ENCODE measurements around the gene NFAM1. TPM values are rescaled to one million over a fixed set of nuclear protein-coding genes. Genes with fewer than 3 reads are reported as not detected.

NFAM1 gene
- total and polyA plus RNA-seq, 4 donors, result 0.36 to 3.8 (median 2.6) TPM

- Histone ChIP-seq H3K27ac (ENCODE audit: low read depth in 1 of 2, low read length in 2 of 2) (no peak overlapping the region), H3K9me3 (ENCODE audit: control insufficient read depth in 4 of 4, low read length in 3 of 4) (no peaks in the 10 kb centered on the region), H3K36me3 (ENCODE audit: control insufficient read depth in 4 of 4, insufficient read depth in 3 of 4, low read depth in 1 of 4, low read length in 3 of 4) (no peaks in the 10 kb centered on the region), H3K9ac (ENCODE audit: low read depth in 1 of 2, low read length in 2 of 2) (no peak overlapping the region), H3K4me3 (ENCODE audit: low read depth in 1 of 3, low read length in 3 of 3) (no peak overlapping the region), H3K4me1 (ENCODE audit: control insufficient read depth in 4 of 4, insufficient read depth in 4 of 4, low read length in 3 of 4) (peaks cover 2 to 27% (median 15%) of the 10 kb centered on the region in 4 donors), H3K27me3 (ENCODE audit: control insufficient read depth in 4 of 4, insufficient read depth in 4 of 4, low read length in 3 of 4) (no peaks in the 10 kb centered on the region)
- 87% methylated on average over 6 of the region's 6 CpGs for WGBS
- DNase-seq (ENCODE audit: low spot score), result no peak
- TF ChIP-seq NR2F2 (IDR thresholded peaks at IDR 0.05), result no peak
- TF ChIP-seq HNF4A (conservative IDR thresholded peaks at IDR 0.05), result no peak
- no peak for TF ChIP-seq JUND (IDR thresholded peaks at IDR 0.05)
- TF ChIP-seq ATF3 (IDR thresholded peaks at IDR 0.05), result no peak
- no peak for TF ChIP-seq TAF1 (conservative IDR thresholded peaks at IDR 0.05)
Measured at GRCh38 chr22:42363892-42364291, 68.3 kb downstream of the NFAM1 start.

GRCh38 chr22:42361523-42361922 lies 70.7 kb downstream of the NFAM1 start:
- no peaks in the 10 kb centered on the region for H3K27me3 ChIP-seq (ENCODE audit: control insufficient read depth in 4 of 4, insufficient read depth in 4 of 4, low read length in 3 of 4)
- no peaks in the 10 kb centered on the region for H3K36me3 ChIP-seq (ENCODE audit: control insufficient read depth in 4 of 4, insufficient read depth in 3 of 4, low read depth in 1 of 4, low read length in 3 of 4)
- no peak overlapping the region for H3K9ac ChIP-seq (ENCODE audit: low read depth in 1 of 2, low read length in 2 of 2)
- H3K9me3 ChIP-seq (ENCODE audit: control insufficient read depth in 4 of 4, low read length in 3 of 4), result no peaks in the 10 kb centered on the region
- H3K4me1 ChIP-seq (ENCODE audit: control insufficient read depth in 4 of 4, insufficient read depth in 4 of 4, low read length in 3 of 4), result peaks cover 0 to 32% (median 16%) of the 10 kb centered on the region in 4 donors
- H3K27ac ChIP-seq (ENCODE audit: low read depth in 1 of 2, low read length in 2 of 2), result no peak overlapping the region
- H3K4me3 ChIP-seq (ENCODE audit: low read depth in 1 of 3, low read length in 3 of 3), result no peak overlapping the region
- DNase-seq (ENCODE audit: low spot score), result no peak
- TF ChIP-seq RAD21 (IDR thresholded peaks at IDR 0.05), result no peak
- TF ChIP-seq NR2F2 (IDR thresholded peaks at IDR 0.05), result no peak
- no peak for TF ChIP-seq MAX (IDR thresholded peaks at IDR 0.05)
- 95% methylated on average over 10 of the region's 10 CpGs for WGBS

GRCh38 chr22:42360348-42360747 lies 71.9 kb downstream of the NFAM1 start:
- Histone ChIP-seq H3K9me3 (ENCODE audit: control insufficient read depth in 4 of 4, low read length in 3 of 4) (no peaks in the 10 kb centered on the region), H3K27ac (ENCODE audit: low read depth in 1 of 2, low read length in 2 of 2) (peak overlapping the region; percentile 30 to 72), H3K36me3 (ENCODE audit: control insufficient read depth in 4 of 4, insufficient read depth in 3 of 4, low read depth in 1 of 4, low read length in 3 of 4) (no peaks in the 10 kb centered on the region), H3K9ac (ENCODE audit: low read depth in 1 of 2, low read length in 2 of 2) (no peak overlapping the region), H3K4me1 (ENCODE audit: control insufficient read depth in 4 of 4, insufficient read depth in 4 of 4, low read length in 3 of 4) (peaks cover 0 to 32% (median 16%) of the 10 kb centered on the region in 4 donors), H3K27me3 (ENCODE audit: control insufficient read depth in 4 of 4, insufficient read depth in 4 of 4, low read length in 3 of 4) (no peaks in the 10 kb centered on the region), H3K4me3 (ENCODE audit: low read depth in 1 of 3, low read length in 3 of 3) (no peak overlapping the region)
- TF ChIP-seq RXRA (IDR thresholded peaks at IDR 0.05) (peak in 1 of 2 donors; percentile 23), HNF4G (IDR thresholded peaks at IDR 0.05) (no peak)
- 46% methylated on average over 7 of the region's 7 CpGs for WGBS
- DNase-seq (ENCODE audit: low spot score), result no peak

- no peak for TF ChIP-seq RXRA (IDR thresholded peaks at IDR 0.05)
- no peak for TF ChIP-seq ATF3 (IDR thresholded peaks at IDR 0.05)
- TF ChIP-seq EGR1 (IDR thresholded peaks at IDR 0.05; ENCODE audit: low read depth in 2 of 2), result no peak
- TF ChIP-seq TAF1 (conservative IDR thresholded peaks at IDR 0.05), result no peak
- TF ChIP-seq MAX (IDR thresholded peaks at IDR 0.05), result no peak
- no peak for DNase-seq (ENCODE audit: low spot score)
- Histone ChIP-seq H3K36me3 (ENCODE audit: control insufficient read depth in 4 of 4, insufficient read depth in 3 of 4, low read depth in 1 of 4, low read length in 3 of 4) (no peaks in the 10 kb centered on the region), H3K27me3 (ENCODE audit: control insufficient read depth in 4 of 4, insufficient read depth in 4 of 4, low read length in 3 of 4) (no peaks in the 10 kb centered on the region), H3K9me3 (ENCODE audit: control insufficient read depth in 4 of 4, low read length in 3 of 4) (no peaks in the 10 kb centered on the region), H3K4me1 (ENCODE audit: control insufficient read depth in 4 of 4, insufficient read depth in 4 of 4, low read length in 3 of 4) (peaks cover 0 to 32% (median 16%) of the 10 kb centered on the region in 4 donors), H3K27ac (ENCODE audit: low read depth in 1 of 2, low read length in 2 of 2) (no peak overlapping the region), H3K9ac (ENCODE audit: low read depth in 1 of 2, low read length in 2 of 2) (no peak overlapping the region), H3K4me3 (ENCODE audit: low read depth in 1 of 3, low read length in 3 of 3) (no peak overlapping the region)
- whole genome bisulfite sequencing, result 90% methylated on average over 16 of the region's 16 CpGs
Measured at GRCh38 chr22:42358643-42359558, 73.3 kb downstream of the NFAM1 start.

Data from liver (tissue), 9 donors.